Transverse colon (tissue), 4 donors: ENCODE data around the gene DNAH11.

Source experiments
- POLR2A ChIP-seq: fragments of 450-650 bp; IDR thresholded peaks from one replicate; pipeline ENCODE4 v1.6.1; 2016; ENCODE audit warnings: antibody characterized with exemption, mild to moderate bottlenecking, moderate library complexity
- POLR2AphosphoS5 ChIP-seq, 3 donors: sonication (generic); formaldehyde crosslinking; IDR thresholded peaks; one replicate each; pipeline ENCODE4 v1.6.1; 2016; ENCODE audit warnings: antibody characterized with exemption in 3 of 3
- TF ChIP-seq, protein P1 (sequence below), 5 experiments: fragments of 200-600 bp in 3 of 5; fragments of 450-650 bp in 2 of 5; sonication (generic) in 3 of 5; IDR thresholded peaks; 1 replicate in 2 of 5; 2 replicates in 3 of 5; pipeline ENCODE4 v1.5.1; 2016 to 2017; ENCODE audit warnings: antibody characterized with exemption in 5 of 5, inconsistent platforms in 3 of 5, mild to moderate bottlenecking in 2 of 5, moderate library complexity in 1 of 5

DNA sequence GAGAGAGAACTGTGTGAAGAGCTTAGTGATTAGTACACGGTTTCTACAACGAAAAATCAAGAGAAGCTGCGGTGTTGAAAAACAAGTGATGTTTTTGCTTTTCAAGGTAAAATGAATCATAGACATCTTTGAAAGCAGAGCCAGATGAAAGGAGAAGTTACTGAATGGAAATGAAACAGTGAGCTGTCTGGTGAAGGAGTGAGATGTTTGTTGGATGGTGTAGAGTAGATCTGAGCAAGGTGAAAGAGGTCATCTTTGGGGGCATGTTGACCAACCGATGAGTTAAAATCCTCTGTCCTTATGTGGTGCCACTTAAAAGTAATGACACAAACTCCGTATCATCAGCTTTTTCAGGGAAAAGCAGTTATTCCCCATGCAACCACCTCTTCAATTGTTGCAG lies 225.4 kb downstream of the DNAH11 start:
- TF ChIP-seq, protein P1, sequence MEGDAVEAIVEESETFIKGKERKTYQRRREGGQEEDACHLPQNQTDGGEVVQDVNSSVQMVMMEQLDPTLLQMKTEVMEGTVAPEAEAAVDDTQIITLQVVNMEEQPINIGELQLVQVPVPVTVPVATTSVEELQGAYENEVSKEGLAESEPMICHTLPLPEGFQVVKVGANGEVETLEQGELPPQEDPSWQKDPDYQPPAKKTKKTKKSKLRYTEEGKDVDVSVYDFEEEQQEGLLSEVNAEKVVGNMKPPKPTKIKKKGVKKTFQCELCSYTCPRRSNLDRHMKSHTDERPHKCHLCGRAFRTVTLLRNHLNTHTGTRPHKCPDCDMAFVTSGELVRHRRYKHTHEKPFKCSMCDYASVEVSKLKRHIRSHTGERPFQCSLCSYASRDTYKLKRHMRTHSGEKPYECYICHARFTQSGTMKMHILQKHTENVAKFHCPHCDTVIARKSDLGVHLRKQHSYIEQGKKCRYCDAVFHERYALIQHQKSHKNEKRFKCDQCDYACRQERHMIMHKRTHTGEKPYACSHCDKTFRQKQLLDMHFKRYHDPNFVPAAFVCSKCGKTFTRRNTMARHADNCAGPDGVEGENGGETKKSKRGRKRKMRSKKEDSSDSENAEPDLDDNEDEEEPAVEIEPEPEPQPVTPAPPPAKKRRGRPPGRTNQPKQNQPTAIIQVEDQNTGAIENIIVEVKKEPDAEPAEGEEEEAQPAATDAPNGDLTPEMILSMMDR (IDR thresholded peaks at IDR 0.05), result no peak
- TF ChIP-seq POLR2A, result no peak
- no peak for TF ChIP-seq POLR2AphosphoS5 (IDR thresholded peaks at IDR 0.05)
